Spinal cord (tissue), 10 donors: ENCODE results near the gene FBLN5. TPM values are rescaled to one million over a fixed set of nuclear protein-coding genes. Genes with fewer than 3 reads are reported as not detected.
A peak's percentile ranks its signal among the peaks of the same experiment; 100 is the strongest.

ENCODE experiments used
- DNase-seq, 6 donors: peaks; one replicate each; pipeline versions ENCODE4 v3.0.0 to v3.0.0-alpha.2; 2013 to 2015; ENCODE audit warnings: low spot score in 6 of 6, low read depth in 4 of 6
- H3K27ac ChIP-seq: one replicate; pipeline ENCODE4 v1.5.1; 2013; ENCODE audit warnings: low read depth, low read length, control low read depth
- H3K27me3 ChIP-seq: one replicate; pipeline ENCODE4 v1.6.1; 2013; ENCODE audit warnings: low read length; ENCODE audit not compliant: control insufficient read depth, insufficient read depth
- H3K36me3 ChIP-seq: one replicate; pipeline ENCODE4 v1.6.1; 2013; ENCODE audit warnings: low read length; ENCODE audit not compliant: control insufficient read depth, insufficient read depth
- H3K4me1 ChIP-seq: one replicate; pipeline ENCODE4 v1.6.1; 2013; ENCODE audit warnings: low read length; ENCODE audit not compliant: control insufficient read depth, insufficient read depth
- H3K4me3 ChIP-seq: one replicate; pipeline ENCODE4 v1.5.1; 2013; ENCODE audit warnings: low read depth, low read length, control low read depth
- H3K9me3 ChIP-seq: one replicate; pipeline ENCODE4 v1.6.1; 2013; ENCODE audit warnings: low read length; ENCODE audit not compliant: control insufficient read depth, insufficient read depth
- WGBS: methylation state at CpG from one replicate; pipeline ENCODE4 v1.1.5; 2013; ENCODE audit warnings: missing lambda C conversion rate; ENCODE audit not compliant: insufficient coverage; 5-methylcytosine and 5-hydroxymethylcytosine counted together
- polyA plus RNA-seq, 2 donors: library from polyadenylated mRNA; unstranded; fragments of 120-200 nt; gene quantifications; one replicate each; pipeline ENCODE4 v1.2.1, GENCODE V29; 2013; ENCODE audit not compliant: insufficient read length in 2 of 2
- total RNA-seq, 2 donors: library from RNA; depleted of rRNA in 1 of 2; stranded (reverse); fragments of 120-200 nt in 1 of 2; fragments of >200 nt in 1 of 2; gene quantifications; one replicate each; pipeline versions ENCODE4 v1.2.3 to v1.2.4, GENCODE V29; 2013 to 2014
- donor health status: healthy.

FBLN5 gene
- total and polyA plus RNA-seq, 4 donors = 33.0 to 44.6 (median 38.6) TPM

DNA sequence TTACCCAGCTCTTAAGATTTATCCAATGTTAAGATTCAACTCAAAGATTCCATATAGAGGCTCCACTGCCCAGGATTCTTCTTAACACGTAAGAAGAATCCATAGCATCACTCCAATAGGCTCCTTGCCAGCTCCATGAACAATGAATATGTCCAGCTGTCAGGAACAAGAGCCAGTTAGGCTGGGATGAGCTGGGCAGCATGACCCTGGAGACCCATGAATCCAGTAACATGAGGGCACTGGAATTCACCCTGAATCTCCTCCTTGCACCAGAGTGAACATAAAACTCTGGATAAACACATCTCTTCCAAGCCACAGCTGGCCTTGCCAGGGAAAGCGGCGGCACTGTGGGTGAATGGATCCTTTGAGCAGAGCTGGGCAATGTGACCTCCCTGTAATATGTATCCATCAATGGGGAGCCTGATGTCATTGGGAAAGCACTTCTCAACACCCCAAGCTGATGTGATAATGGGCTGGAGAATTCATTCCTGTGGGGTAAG lies 55.7 kb downstream of the FBLN5 start:
- H3K4me3 ChIP-seq = no peak overlapping the region
- peaks cover 48% of the 10 kb centered on the region for H3K4me1 ChIP-seq
- 23% methylated on average over 3 of the region's 3 CpGs for WGBS
- H3K36me3 ChIP-seq = no peaks in the 10 kb centered on the region
- H3K27me3 ChIP-seq = no peaks in the 10 kb centered on the region
- DNase-seq = peak in 3 of 6 donors; percentile 47 to 83 (median 61)
- peak overlapping the region; percentile 85 for H3K27ac ChIP-seq
- no peaks in the 10 kb centered on the region for H3K9me3 ChIP-seq

DNA sequence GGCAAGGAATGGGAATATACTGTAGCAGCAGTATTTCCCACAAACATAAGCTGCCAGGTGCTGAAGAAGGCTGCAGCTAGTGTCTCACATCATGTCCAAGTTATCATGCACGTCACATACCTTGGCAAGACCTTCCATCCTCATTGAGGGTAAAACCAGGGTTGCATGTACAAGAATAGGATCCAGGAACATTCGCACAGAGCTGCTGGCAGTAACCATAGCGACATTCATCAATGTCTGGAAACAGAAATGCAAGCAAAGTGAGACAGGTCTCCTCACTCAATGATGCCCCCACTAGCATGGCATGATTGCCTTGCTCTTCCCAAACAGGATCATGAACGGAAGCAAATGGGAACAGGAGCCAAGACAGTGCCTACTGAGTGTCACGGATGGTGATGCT lies 56.4 kb downstream of the FBLN5 start:
- no peaks in the 10 kb centered on the region for H3K27me3 ChIP-seq
- peak in 4 of 6 donors; percentile 32 to 82 (median 64) for DNase-seq
- H3K36me3 ChIP-seq = no peaks in the 10 kb centered on the region
- H3K4me3 ChIP-seq = no peak overlapping the region
- peaks cover 45% of the 10 kb centered on the region for H3K4me1 ChIP-seq
- 54% methylated on average over 5 of the region's 5 CpGs for WGBS
- peak overlapping the region; percentile 85 for H3K27ac ChIP-seq
- H3K9me3 ChIP-seq = no peaks in the 10 kb centered on the region

- H3K27ac ChIP-seq = peak overlapping the region; percentile 85
- peaks cover 45% of the 10 kb centered on the region for H3K4me1 ChIP-seq
These were observed 57.2 kb downstream of the FBLN5 start for GRCh38 chr14:91890291-91890749.

GRCh38 chr14:91889477-91890211 lies 57.9 kb downstream of the FBLN5 start:
- 62% methylated on average over 11 of the region's 13 CpGs for WGBS
- Histone ChIP-seq H3K9me3 (no peaks in the 10 kb centered on the region), H3K4me3 (no peak overlapping the region), H3K27me3 (no peaks in the 10 kb centered on the region), H3K4me1 (peaks cover 45% of the 10 kb centered on the region), H3K36me3 (no peaks in the 10 kb centered on the region), H3K27ac (peak overlapping the region; percentile 85)
- peak in 1 of 6 donors; percentile 36 for DNase-seq

More at GRCh38 chr14:91890291-91890749, 57.2 kb downstream of the FBLN5 start:
- no peaks in the 10 kb centered on the region for H3K9me3 ChIP-seq
- DNase-seq = peak in 2 of 6 donors; percentile 24 to 64
- WGBS = 57% methylated on average over 4 of the region's 5 CpGs
- H3K4me3 ChIP-seq = no peak overlapping the region
- no peaks in the 10 kb centered on the region for H3K36me3 ChIP-seq
- no peaks in the 10 kb centered on the region for H3K27me3 ChIP-seq

DNA sequence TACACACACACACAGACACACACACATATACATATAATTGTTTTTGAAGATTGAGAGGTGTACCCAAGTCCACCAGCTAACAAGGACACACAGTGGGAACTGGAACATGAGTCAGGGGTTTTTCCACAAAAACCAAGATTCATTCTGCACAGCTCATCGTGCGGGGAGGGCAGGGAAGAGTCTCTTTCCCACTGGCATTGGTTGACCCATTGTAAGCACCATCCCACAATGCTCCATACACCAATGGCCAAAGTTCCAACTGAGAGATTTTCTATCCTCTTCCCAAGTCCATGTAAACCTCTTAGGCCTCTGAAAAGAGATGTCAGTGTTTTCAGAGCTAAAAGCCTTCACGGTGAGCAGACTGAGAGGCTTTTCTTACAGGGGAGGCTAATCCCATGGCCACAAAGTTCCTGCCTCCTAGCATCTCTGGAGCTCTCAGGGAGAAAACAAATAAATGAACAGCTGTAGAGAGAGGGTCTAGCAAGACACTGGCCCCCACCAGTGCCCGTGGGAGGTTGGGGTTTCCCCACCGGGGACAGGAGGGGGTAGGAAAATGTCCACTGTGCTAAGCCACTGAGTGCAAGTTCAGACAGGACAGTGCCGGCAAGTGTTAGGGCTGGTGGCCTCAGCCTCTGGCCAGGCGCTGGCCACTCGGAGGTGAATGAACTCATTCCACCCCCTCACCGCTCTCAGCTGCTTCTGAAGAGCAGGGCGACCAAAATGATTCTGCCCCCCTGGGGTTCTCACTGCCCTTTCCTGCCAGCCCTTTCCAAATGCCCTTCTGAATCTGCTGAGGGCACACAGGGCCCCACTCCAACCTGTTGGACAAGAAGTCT lies 58.6 kb downstream of the FBLN5 start:
- Histone ChIP-seq H3K27me3 (no peaks in the 10 kb centered on the region), H3K27ac (peak overlapping the region; percentile 12), H3K4me3 (no peak overlapping the region), H3K4me1 (peaks cover 45% of the 10 kb centered on the region), H3K36me3 (no peaks in the 10 kb centered on the region), H3K9me3 (no peaks in the 10 kb centered on the region)
- no peak for DNase-seq
- WGBS = 82% methylated on average over 8 of the region's 10 CpGs

GRCh38 chr14:91886961-91887360 lies 60.5 kb downstream of the FBLN5 start:
- Histone ChIP-seq H3K36me3 (no peaks in the 10 kb centered on the region), H3K27me3 (no peaks in the 10 kb centered on the region), H3K27ac (no peak overlapping the region), H3K4me3 (no peak overlapping the region), H3K4me1 (peaks cover 39% of the 10 kb centered on the region), H3K9me3 (no peaks in the 10 kb centered on the region)
- DNase-seq = no peak
- WGBS = 96% methylated on average over 8 of the region's 8 CpGs

- Histone ChIP-seq H3K4me1 (peaks cover 30% of the 10 kb centered on the region), H3K9me3 (no peaks in the 10 kb centered on the region), H3K36me3 (no peaks in the 10 kb centered on the region), H3K4me3 (no peak overlapping the region), H3K27me3 (no peaks in the 10 kb centered on the region), H3K27ac (no peak overlapping the region)
- DNase-seq = no peak
- WGBS = 60% methylated on average over 1 of the region's 4 CpGs
These were observed 61.7 kb downstream of the FBLN5 start for GRCh38 chr14:91885839-91886238.

DNA sequence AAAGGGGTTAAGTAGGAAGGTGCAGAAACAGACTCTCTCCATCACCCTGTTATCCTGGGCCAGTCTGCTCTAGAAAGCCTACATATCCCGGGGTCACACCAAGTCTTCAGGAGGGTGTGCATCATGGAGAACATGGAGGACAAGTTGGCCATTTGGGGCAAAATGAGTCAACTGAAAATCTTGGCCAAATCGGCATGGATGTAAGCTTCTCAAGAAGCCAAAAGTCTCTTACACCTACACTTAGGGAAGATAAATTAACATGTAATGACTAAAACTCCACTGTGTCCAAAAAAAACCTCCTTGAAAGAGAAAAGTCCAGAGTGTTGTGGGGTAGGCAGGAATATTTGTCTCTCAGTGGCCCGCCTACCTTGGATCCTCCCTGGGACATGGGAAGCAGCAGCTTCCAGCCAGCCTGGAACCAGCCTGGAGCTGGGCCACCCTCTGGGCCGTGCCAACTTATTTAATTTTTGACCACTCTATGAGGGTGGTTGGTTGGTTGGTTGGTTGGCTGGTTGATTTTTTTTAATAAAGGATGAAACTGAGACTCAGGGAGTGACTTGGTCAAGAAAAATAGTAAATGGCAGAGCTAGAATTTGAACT lies 62.3 kb downstream of the FBLN5 start:
- no peak overlapping the region for H3K4me3 ChIP-seq
- DNase-seq = no peak
- peaks cover 23% of the 10 kb centered on the region for H3K4me1 ChIP-seq
- H3K9me3 ChIP-seq = no peaks in the 10 kb centered on the region
- WGBS = 80% methylated on average over 1 of the region's 4 CpGs
- H3K27me3 ChIP-seq = no peaks in the 10 kb centered on the region
- no peaks in the 10 kb centered on the region for H3K36me3 ChIP-seq
- H3K27ac ChIP-seq = no peak overlapping the region

DNA sequence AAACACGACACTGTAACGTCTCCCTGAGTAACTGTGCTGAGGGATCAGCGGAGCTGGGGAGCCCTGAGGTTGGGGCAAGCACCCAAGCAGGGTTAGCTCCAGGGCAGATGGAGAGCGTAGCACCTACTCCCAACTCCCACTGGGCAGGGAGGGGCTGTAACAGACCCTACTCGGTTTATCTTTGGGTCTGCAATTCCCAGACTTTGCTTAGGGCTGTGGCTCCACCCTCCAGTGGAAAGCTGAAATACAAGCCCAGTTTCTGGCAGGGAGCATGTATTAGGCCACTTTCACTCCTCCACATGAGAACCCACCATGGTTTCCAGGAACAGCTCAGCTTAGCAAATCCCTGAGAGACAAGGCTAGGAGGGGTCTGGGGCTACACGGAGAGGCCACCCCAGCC lies 62.8 kb downstream of the FBLN5 start:
- Histone ChIP-seq H3K27ac (no peak overlapping the region), H3K4me1 (peaks cover 18% of the 10 kb centered on the region), H3K27me3 (no peaks in the 10 kb centered on the region), H3K9me3 (no peaks in the 10 kb centered on the region), H3K4me3 (no peak overlapping the region), H3K36me3 (no peaks in the 10 kb centered on the region)
- DNase-seq = no peak
- whole genome bisulfite sequencing = 53% methylated on average over 4 of the region's 6 CpGs
